Lung (tissue), 12 donors: Measurements from ENCODE around the gene ZNF775. TPM values are rescaled to one million over a fixed set of nuclear protein-coding genes. Genes with fewer than 3 reads are reported as not detected.

Source experiments
- ATAC-seq: fragments of 200-7000 bp; cut with Tn5 transposase; one replicate; pipeline ENCODE4 v1.9.1; 2020; ENCODE audit warnings: moderate number of reproducible peaks; ENCODE audit not compliant: insufficient read depth, low FRiP score
- DNase-seq, 3 donors: peaks; one replicate each; pipeline ENCODE4 v3.0.0-alpha.2; 2013 to 2017
- H3K27ac ChIP-seq, 2 donors: one replicate each; pipeline ENCODE4 v1.5.1; 2013; ENCODE audit warnings: mild to moderate bottlenecking in 2 of 2, moderate library complexity in 2 of 2, control low read depth in 1 of 2, inconsistent platforms in 1 of 2, low read depth in 1 of 2, low read length in 1 of 2
- H3K27me3 ChIP-seq, 3 donors: one replicate each; pipeline ENCODE4 v1.5.1; 2013; ENCODE audit warnings: low read length in 2 of 3; ENCODE audit not compliant: control insufficient read depth in 3 of 3, insufficient read depth in 3 of 3
- H3K36me3 ChIP-seq, 4 donors: one replicate each; pipeline ENCODE4 v1.5.1; 2013; ENCODE audit warnings: low read length in 4 of 4, mild to moderate bottlenecking in 1 of 4, moderate library complexity in 1 of 4; ENCODE audit not compliant: control insufficient read depth in 4 of 4, insufficient read depth in 4 of 4
- H3K4me1 ChIP-seq, 5 donors: one replicate each; pipeline ENCODE4 v1.5.1; 2013; ENCODE audit warnings: low read length in 5 of 5, mild to moderate bottlenecking in 2 of 5, moderate library complexity in 1 of 5; ENCODE audit not compliant: control insufficient read depth in 5 of 5, insufficient read depth in 5 of 5
- H3K4me3 ChIP-seq: one replicate; pipeline ENCODE4 v1.5.1; 2013; ENCODE audit warnings: mild to moderate bottlenecking, control low read depth, moderate library complexity
- H3K9ac ChIP-seq, 2 donors: one replicate each; pipeline ENCODE4 v1.5.1; 2013; ENCODE audit warnings: low read length in 2 of 2, control low read depth in 1 of 2; ENCODE audit not compliant: insufficient read depth in 1 of 2
- H3K9me3 ChIP-seq, 4 donors: one replicate each; pipeline ENCODE4 v1.5.1; 2013; ENCODE audit warnings: low read length in 3 of 4, mild to moderate bottlenecking in 1 of 4, moderate library complexity in 1 of 4; ENCODE audit not compliant: control insufficient read depth in 4 of 4, insufficient read depth in 3 of 4
- CTCF ChIP-seq: IDR thresholded peaks from 2 replicates; pipeline ENCODE4 v1.5.1; 2012; ENCODE audit warnings: mild to moderate bottlenecking; ENCODE audit errors: control extremely low read depth, extremely low read depth
- WGBS, 2 donors: extraction: QIAGEN DNeasy Blood & Tissue Kit; methylation state at CpG; one replicate each; pipeline ENCODE4 v1.1.7; 2013; 5-methylcytosine and 5-hydroxymethylcytosine counted together
- polyA plus RNA-seq, 2 donors: library from polyadenylated mRNA; stranded (reverse); fragments of 200-250 nt; gene quantifications; one replicate each; pipeline ENCODE4 v1.2.1, GENCODE V29; 2013
- total RNA-seq, 2 donors: library from RNA; depleted of rRNA in 1 of 2; stranded (reverse); fragments of >200 nt in 1 of 2; gene quantifications; one replicate each; pipeline ENCODE4 v1.2.1, GENCODE V29; 2014 to 2021
- donor health status: control.
- donor health status: control.
- donor health status: Bipolar disorder and iron deficiency.
- donor health status: healthy.
- donor health status: DM: yes; HTN: yes; CAD: no.

Gene ZNF775
- total and polyA plus RNA-seq, 4 donors: 1.4 to 5.4 (median 3.8) TPM

- Histone ChIP-seq H3K9ac (no peak overlapping the region), H3K27ac (peak overlapping the region in 1 of 2 donors; percentile 23), H3K36me3 (no peaks in the 10 kb centered on the region), H3K27me3 (no peaks in the 10 kb centered on the region), H3K9me3 (no peaks in the 10 kb centered on the region), H3K4me3 (no peak overlapping the region), H3K4me1 (peaks cover 0 to 37% (median 7%) of the 10 kb centered on the region in 5 donors)
- WGBS, 2 donors: 93 to 100% methylated on average over 1 of the region's 1 CpG
- TF ChIP-seq CTCF: no peak
- no peak for DNase-seq
- ATAC-seq: no peak
Observed at GRCh38 chr7:150381785-150382122, 2.6 kb downstream of the ZNF775 start.

- Histone ChIP-seq H3K9me3 (no peaks in the 10 kb centered on the region), H3K27ac (no peak overlapping the region), H3K27me3 (no peaks in the 10 kb centered on the region), H3K4me1 (peaks cover 0 to 37% (median 7%) of the 10 kb centered on the region in 5 donors), H3K36me3 (no peaks in the 10 kb centered on the region), H3K4me3 (no peak overlapping the region), H3K9ac (no peak overlapping the region)
- no peak for DNase-seq
- no peak for ATAC-seq
- 89 to 93% methylated on average over 19 to 20 of the region's 20 CpGs for WGBS, 2 donors
- no peak for TF ChIP-seq CTCF
Observed at GRCh38 chr7:150382123-150382843, 3.2 kb downstream of the ZNF775 start.

GRCh38 chr7:150382844-150383225 is 3.7 kb downstream of the ZNF775 start:
- Histone ChIP-seq H3K27me3 (no peaks in the 10 kb centered on the region), H3K27ac (no peak overlapping the region), H3K9me3 (no peaks in the 10 kb centered on the region), H3K4me1 (peaks cover 0 to 37% (median 7%) of the 10 kb centered on the region in 5 donors), H3K9ac (no peak overlapping the region), H3K36me3 (no peaks in the 10 kb centered on the region), H3K4me3 (no peak overlapping the region)
- ATAC-seq (no peak), DNase-seq (no peak)
- 72 to 82% methylated on average over 4 of the region's 4 CpGs for WGBS, 2 donors
- no peak for TF ChIP-seq CTCF
